ENCODE measurements around the gene CRYBG1. TPM values are rescaled to one million over a fixed set of nuclear protein-coding genes. Genes with fewer than 3 reads are reported as not detected.
A peak's percentile ranks its signal among the peaks of the same experiment; 100 is the strongest.
"Not testable (repeated sequence)": the region's sequence is repeated elsewhere in the genome, so short reads cannot be mapped to it uniquely, and the experiment has no call there.

CRYBG1 gene
- total RNA-seq, 3 donors from 2014 or later = 26.6 to 93.0 (median 86.4) TPM

GRCh38 chr6:106512048-106512967 lies 151.8 kb downstream of the CRYBG1 start:
- Histone ChIP-seq H3K9me3 (no peaks in the 10 kb centered on the region), H3K4me1 (ENCODE audit: low read depth) (peaks cover 16% of the 10 kb centered on the region), H3K36me3 (ENCODE audit: low read depth) (no peaks in the 10 kb centered on the region), H3K4me3 (peak overlapping the region; percentile 80)
- peak; percentile 36 for TF ChIP-seq CTCF (IDR thresholded peaks at IDR 0.05)
- ATAC-seq = peak; percentile 78
- intact Hi-C loops (cut with DNase I, micrococcal nuclease) = loop anchor here in 1 of 2 donors (5.0 kb wide), 1 partner anchor 65 kb away; no protein-coding TSS in a partner anchor
- peak; percentile 91 to 95 (median 94) for DNase-seq

- Histone ChIP-seq H3K4me1 (ENCODE audit: low read depth) (peaks cover 16% of the 10 kb centered on the region), H3K4me3 (peak overlapping the region; percentile 80), H3K36me3 (ENCODE audit: low read depth) (no peaks in the 10 kb centered on the region), H3K9me3 (no peaks in the 10 kb centered on the region)
- TF ChIP-seq CTCF (IDR thresholded peaks at IDR 0.05) = no peak
- ATAC-seq = peak; percentile 0
- DNase-seq = no peak
- intact Hi-C loops (cut with DNase I, micrococcal nuclease) = loop anchor here in 1 of 2 donors (5.0 kb wide), 1 partner anchor 66 kb away; no protein-coding TSS in a partner anchor
Measured at GRCh38 chr6:106512968-106513574, 152.6 kb downstream of the CRYBG1 start.

GRCh38 chr6:106513808-106514582 lies 153.5 kb downstream of the CRYBG1 start:
- intact Hi-C loops (cut with DNase I, micrococcal nuclease) = loop anchor here in 1 of 2 donors (5.0 kb wide), 1 partner anchor 67 kb away; no protein-coding TSS in a partner anchor
- Histone ChIP-seq H3K4me1 (ENCODE audit: low read depth) (peaks cover 16% of the 10 kb centered on the region), H3K4me3 (no peak overlapping the region), H3K9me3 (no peaks in the 10 kb centered on the region), H3K36me3 (ENCODE audit: low read depth) (no peaks in the 10 kb centered on the region)
- ATAC-seq = peak; percentile 35
- DNase-seq = peak in 1 of 3 donors; percentile 47
- no peak for TF ChIP-seq CTCF (IDR thresholded peaks at IDR 0.05)

- H3K4me1 ChIP-seq (ENCODE audit: low read depth) = peaks cover 16% of the 10 kb centered on the region
Measured at GRCh38 chr6:106514583-106514885, 154.0 kb downstream of the CRYBG1 start.

GRCh38 chr6:106515582-106515981 lies 155.1 kb downstream of the CRYBG1 start:
- H3K36me3 ChIP-seq (ENCODE audit: low read depth); DNase-seq; H3K4me3 ChIP-seq; H3K9me3 ChIP-seq; intact Hi-C loops (cut with DNase I, micrococcal nuclease); ATAC-seq: not testable (repeated sequence)
- H3K4me1 ChIP-seq (ENCODE audit: low read depth) = peaks cover 18% of the 10 kb centered on the region

More at GRCh38 chr6:106514583-106514885, 154.0 kb downstream of the CRYBG1 start:
- Histone ChIP-seq H3K36me3 (ENCODE audit: low read depth) (no peaks in the 10 kb centered on the region), H3K9me3 (no peaks in the 10 kb centered on the region), H3K4me3 (no peak overlapping the region)
- ATAC-seq = no peak
- DNase-seq = no peak
- intact Hi-C loops (cut with DNase I, micrococcal nuclease) = loop anchor here in 1 of 2 donors (5.0 kb wide), 1 partner anchor 67 kb away; no protein-coding TSS in a partner anchor
- no peak for TF ChIP-seq CTCF (IDR thresholded peaks at IDR 0.05)

Measured in mucosa of descending colon (tissue), 3 donors.